Breast epithelium (tissue), 3 donors: ENCODE data around the gene DUSP16.

ENCODE experiments used
- POLR2A ChIP-seq: fragments of 450-650 bp; IDR thresholded peaks from one replicate; pipeline ENCODE4 v1.6.1; 2016; ENCODE audit warnings: antibody characterized with exemption, mild to moderate bottlenecking, moderate library complexity
- POLR2AphosphoS5 ChIP-seq, 3 donors: sonication (generic); formaldehyde crosslinking; IDR thresholded peaks; one replicate each; pipeline ENCODE4 v1.6.1; 2017; ENCODE audit warnings: antibody characterized with exemption in 3 of 3
- TF ChIP-seq, protein P1 (sequence below), 3 donors: fragments of 450-650 bp; IDR thresholded peaks; one replicate each; pipeline ENCODE4 v1.5.1; 2016 to 2017; ENCODE audit warnings: antibody characterized with exemption in 3 of 3, mild to moderate bottlenecking in 3 of 3, moderate library complexity in 3 of 3

DNA sequence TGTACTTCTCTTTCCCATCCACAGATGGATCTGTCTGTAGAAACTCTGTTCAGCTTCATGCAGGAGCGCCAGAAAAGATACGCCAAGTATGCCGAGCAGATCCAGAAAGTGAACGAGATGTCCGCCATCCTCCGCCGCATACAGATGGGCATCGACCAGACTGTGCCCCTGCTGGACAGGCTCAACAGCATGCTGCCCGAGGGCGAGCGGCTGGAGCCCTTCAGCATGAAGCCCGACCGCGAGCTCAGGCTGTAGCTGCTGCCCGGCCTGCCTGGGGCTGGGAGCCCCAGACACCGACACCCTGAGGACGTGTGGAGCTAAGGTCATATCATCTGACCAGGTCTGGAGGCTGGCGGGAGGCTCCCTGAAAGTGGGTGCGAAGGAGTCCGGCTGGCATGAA lies 97.1 kb downstream of the DUSP16 start:
- TF ChIP-seq, protein P1, sequence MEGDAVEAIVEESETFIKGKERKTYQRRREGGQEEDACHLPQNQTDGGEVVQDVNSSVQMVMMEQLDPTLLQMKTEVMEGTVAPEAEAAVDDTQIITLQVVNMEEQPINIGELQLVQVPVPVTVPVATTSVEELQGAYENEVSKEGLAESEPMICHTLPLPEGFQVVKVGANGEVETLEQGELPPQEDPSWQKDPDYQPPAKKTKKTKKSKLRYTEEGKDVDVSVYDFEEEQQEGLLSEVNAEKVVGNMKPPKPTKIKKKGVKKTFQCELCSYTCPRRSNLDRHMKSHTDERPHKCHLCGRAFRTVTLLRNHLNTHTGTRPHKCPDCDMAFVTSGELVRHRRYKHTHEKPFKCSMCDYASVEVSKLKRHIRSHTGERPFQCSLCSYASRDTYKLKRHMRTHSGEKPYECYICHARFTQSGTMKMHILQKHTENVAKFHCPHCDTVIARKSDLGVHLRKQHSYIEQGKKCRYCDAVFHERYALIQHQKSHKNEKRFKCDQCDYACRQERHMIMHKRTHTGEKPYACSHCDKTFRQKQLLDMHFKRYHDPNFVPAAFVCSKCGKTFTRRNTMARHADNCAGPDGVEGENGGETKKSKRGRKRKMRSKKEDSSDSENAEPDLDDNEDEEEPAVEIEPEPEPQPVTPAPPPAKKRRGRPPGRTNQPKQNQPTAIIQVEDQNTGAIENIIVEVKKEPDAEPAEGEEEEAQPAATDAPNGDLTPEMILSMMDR (IDR thresholded peaks at IDR 0.05) = no peak
- no peak for TF ChIP-seq POLR2A
- no peak for TF ChIP-seq POLR2AphosphoS5 (IDR thresholded peaks at IDR 0.05)
